Stimulated activated CD8-positive, alpha-beta memory T cell treated with anti-CD3 and anti-CD28 coated beads, Interleukin-15, amount 100 ng/mL, for 48 hours (primary cell): ENCODE data around the gene FBXO5.
"Not testable (repeated sequence)": the region's sequence is repeated elsewhere in the genome, so short reads cannot be mapped to it uniquely, and the experiment has no call there.

Experiments
- DNase-seq, 2 donors: peaks; one replicate each; pipeline ENCODE4 v3.0.0-alpha.2; 2020; ENCODE audit warnings: low read depth in 2 of 2

Gene FBXO5

GRCh38 chr6:152982904-152983636 is at the start of gene FBXO5:
TSS of gene FBXO5 (minus strand) at chr6:152983041. CDS start at chr6:152982959, 82 bp downstream.
- peak; percentile 97 for DNase-seq

GRCh38 chr6:153032255-153032882 is 49.5 kb upstream of the FBXO5 start:
- no peak for DNase-seq

GRCh38 chr6:153031335-153031955 is 48.6 kb upstream of the FBXO5 start:
- DNase-seq, result no peak

- no peak for DNase-seq
Measured at GRCh38 chr6:153028963-153029362, 46.1 kb upstream of the FBXO5 start.

GRCh38 chr6:153028286-153028685 is 45.4 kb upstream of the FBXO5 start:
- DNase-seq, result no peak

GRCh38 chr6:153027480-153027879 is 44.6 kb upstream of the FBXO5 start:
- no peak for DNase-seq

GRCh38 chr6:153024709-153025017 is 41.8 kb upstream of the FBXO5 start:
- DNase-seq, result no peak

GRCh38 chr6:153023977-153024708 is 41.3 kb upstream of the FBXO5 start:
- peak in 1 of 2 donors; percentile 6 for DNase-seq

GRCh38 chr6:153018355-153018754 is 35.5 kb upstream of the FBXO5 start:
- no peak for DNase-seq

GRCh38 chr6:153016846-153017245 is 34.0 kb upstream of the FBXO5 start:
- no peak for DNase-seq

GRCh38 chr6:153015094-153015640 is 32.3 kb upstream of the FBXO5 start:
- no peak for DNase-seq

GRCh38 chr6:153013438-153013837 is 30.6 kb upstream of the FBXO5 start:
- no peak for DNase-seq

GRCh38 chr6:153012856-153013255 is 30.0 kb upstream of the FBXO5 start:
- DNase-seq, result no peak

- DNase-seq, result no peak
Measured at GRCh38 chr6:153003366-153003690, 20.5 kb upstream of the FBXO5 start.

- DNase-seq, result peak; percentile 84 to 90
Measured at GRCh38 chr6:153002613-153003365, 19.9 kb upstream of the FBXO5 start, which contains the start of gene MTRF1L. TSS of gene MTRF1L (minus strand) at chr6:153002709. CDS start at chr6:153002685, 24 bp downstream.

GRCh38 chr6:153001767-153002612 is 19.1 kb upstream of the FBXO5 start:
- no peak for DNase-seq

GRCh38 chr6:153000790-153001189 is 17.9 kb upstream of the FBXO5 start:
- not testable (repeated sequence) for DNase-seq

GRCh38 chr6:153000243-153000642 is 17.4 kb upstream of the FBXO5 start:
- DNase-seq, result no peak

GRCh38 chr6:152999538-152999937 is 16.7 kb upstream of the FBXO5 start:
- not testable (repeated sequence) for DNase-seq

GRCh38 chr6:152993847-152994246 is 11.0 kb upstream of the FBXO5 start:
- no peak for DNase-seq
